SK-N-SH (cell line): ENCODE results near the gene FUS. TPM values are rescaled to one million over a fixed set of nuclear protein-coding genes. Genes with fewer than 3 reads are reported as not detected.

Experiments used
- CTCF ChIA-PET: fragments of 300-600, 350-600 bp; formaldehyde crosslinking; extraction: SDS; loops from one replicate; lab custom pipeline; 2021; lab: Yijun Ruan, JAX
- POLR2A ChIA-PET: fragments of 350-600 bp; sonication (Branson Sonifier 250); formaldehyde crosslinking; extraction: SDS; loops from one replicate; lab custom pipeline; 2020; ENCODE audit warnings: antibody characterized with exemption, inconsistent platforms; lab: Yijun Ruan, JAX
- DNase-seq: peaks from one replicate; pipeline ENCODE4 v3.0.0; 2012
- H2AFZ ChIP-seq: fragments of 200-600 bp; sonication (generic); 2 replicates; pipeline ENCODE4 v1.8.1; 2016; ENCODE audit warnings: antibody characterized with exemption, mild to moderate bottlenecking, low read depth
- H3F3A ChIP-seq: fragments of 200-600 bp; sonication (generic); replicated peaks from 2 replicates; pipeline ENCODE3; 2016; ENCODE audit warnings: antibody characterized with exemption, mild to moderate bottlenecking; ENCODE audit not compliant: insufficient read depth
- H3K27ac ChIP-seq, 2 experiments: fragments of 200-500 bp in 1 of 2; fragments of 200-600 bp in 1 of 2; sonication (Bioruptor generic) in 1 of 2; sonication (generic), shearing (Covaris generic) in 1 of 2; 2 replicates each; pipeline versions ENCODE4 v1.5.1 to v1.6.1; 2014 to 2016; ENCODE audit warnings: low read depth in 2 of 2, inconsistent platforms in 1 of 2, low read length in 1 of 2, mild to moderate bottlenecking in 1 of 2, mixed read lengths in 1 of 2
- H3K27me3 ChIP-seq: fragments of 200-600 bp; sonication (generic), shearing (Covaris generic); 2 replicates; pipeline ENCODE4 v1.6.1; 2016; ENCODE audit warnings: mixed run types; ENCODE audit not compliant: insufficient read depth
- H3K36me3 ChIP-seq, 2 experiments: fragments of 200-500 bp in 1 of 2; fragments of 200-600 bp in 1 of 2; sonication (Bioruptor generic) in 1 of 2; sonication (generic) in 1 of 2; replicated peaks in 1 of 2; 2 replicates each; pipeline versions ENCODE3 to v1.5.1; 2014 to 2016; ENCODE audit warnings: low read length in 1 of 2, mild to moderate bottlenecking in 1 of 2; ENCODE audit not compliant: insufficient read depth in 2 of 2, control insufficient read depth in 1 of 2
- H3K4me1 ChIP-seq, 2 experiments: fragments of 200-500 bp in 1 of 2; fragments of 200-600 bp in 1 of 2; sonication (Bioruptor generic) in 1 of 2; sonication (generic), shearing (Covaris generic) in 1 of 2; 2 replicates each; pipeline versions ENCODE4 v1.5.1 to v1.6.1; 2014 to 2016; ENCODE audit warnings: low read depth in 1 of 2, low read length in 1 of 2, mixed run types in 1 of 2; ENCODE audit not compliant: insufficient read depth in 2 of 2, control insufficient read depth in 1 of 2
- H3K4me2 ChIP-seq: fragments of 200-600 bp; sonication (generic), shearing (Covaris generic); 2 replicates; pipeline ENCODE4 v1.6.1; 2017; ENCODE audit warnings: mixed run types
- H3K4me3 ChIP-seq, 2 experiments: fragments of 200-500 bp in 1 of 2; fragments of 200-600 bp in 1 of 2; sonication (Bioruptor generic) in 1 of 2; sonication (generic), shearing (Covaris generic) in 1 of 2; 2 replicates each; pipeline versions ENCODE4 v1.5.1 to v1.8.1; 2014 to 2016; ENCODE audit warnings: low read depth in 2 of 2, inconsistent platforms in 1 of 2, low read length in 1 of 2, mild to moderate bottlenecking in 1 of 2, mixed read lengths in 1 of 2, moderate library complexity in 1 of 2
- H3K79me2 ChIP-seq: fragments of 200-600 bp; sonication (generic); 2 replicates; pipeline ENCODE4 v1.8.1; 2017; ENCODE audit warnings: mild to moderate bottlenecking; ENCODE audit not compliant: insufficient read depth
- H3K9ac ChIP-seq: fragments of 200-600 bp; sonication (generic); 2 replicates; pipeline ENCODE4 v1.6.1; 2017; ENCODE audit warnings: mixed run types
- H3K9me2 ChIP-seq: fragments of 200-600 bp; sonication (generic); 2 replicates; pipeline ENCODE4 v1.6.1; 2017; ENCODE audit warnings: mixed run types
- H3K9me3 ChIP-seq: fragments of 200-600 bp; sonication (generic); 2 replicates; pipeline ENCODE4 v1.6.1; 2017; ENCODE audit warnings: mixed run types, mild to moderate bottlenecking, moderate library complexity
- H4K20me1 ChIP-seq: fragments of 200-600 bp; sonication (generic); 2 replicates; pipeline ENCODE4 v1.6.1; 2017; ENCODE audit warnings: mild to moderate bottlenecking, mixed run types; ENCODE audit not compliant: insufficient read depth
- ELF1 ChIP-seq: IDR thresholded peaks from 2 replicates; pipeline ENCODE4 v1.4.0; 2012
- FOSL2 ChIP-seq: IDR thresholded peaks from 2 replicates; pipeline ENCODE4 v1.4.0; 2012; ENCODE audit warnings: low read depth, mild to moderate bottlenecking, moderate library complexity, borderline replicate concordance
- FOXM1 ChIP-seq: IDR thresholded peaks from 2 replicates; pipeline ENCODE4 v1.4.0; 2012; ENCODE audit warnings: low read depth, mild to moderate bottlenecking
- MEF2A ChIP-seq: IDR thresholded peaks from 2 replicates; pipeline ENCODE4 v1.4.0; 2012; ENCODE audit warnings: low read depth, borderline replicate concordance
- MXI1 ChIP-seq: IDR thresholded peaks from 2 replicates; pipeline ENCODE4 v1.6.1; 2012; ENCODE audit warnings: mild to moderate bottlenecking, low read depth, low read length, improper control_type of control experiment
- NFIC ChIP-seq: IDR thresholded peaks from 2 replicates; pipeline ENCODE4 v1.4.0; 2012; ENCODE audit warnings: borderline replicate concordance
- RAD21 ChIP-seq: IDR thresholded peaks from 2 replicates; pipeline ENCODE4 v1.6.1; 2012; ENCODE audit warnings: mild to moderate bottlenecking, low read length
- RCOR1 ChIP-seq: fragments of 150-350 bp; IDR thresholded peaks from 2 replicates; pipeline ENCODE4 v1.6.1; 2017; ENCODE audit warnings: antibody characterized with exemption, low read length
- TAF1 ChIP-seq: IDR thresholded peaks from 2 replicates; pipeline ENCODE4 v1.6.1; 2012; ENCODE audit warnings: low read depth, mild to moderate bottlenecking, low read length, moderate library complexity, borderline replicate concordance
- TCF12 ChIP-seq: IDR thresholded peaks from 2 replicates; pipeline ENCODE4 v1.4.0; 2012
- TEAD4 ChIP-seq: IDR thresholded peaks from 2 replicates; pipeline ENCODE4 v1.4.0; 2012; ENCODE audit warnings: mild to moderate bottlenecking, borderline replicate concordance; ENCODE audit not compliant: insufficient read depth
- WGBS: methylation state at CpG from one replicate; pipeline ENCODE4 v1.1.6; 2017; ENCODE audit warnings: low lambda C conversion rate; 5-methylcytosine and 5-hydroxymethylcytosine counted together
- polyA plus RNA-seq, 3 experiments: library from polyadenylated mRNA; depleted of rRNA; stranded (reverse); fragments of >200 nt; gene quantifications; 2 replicates each; pipeline ENCODE4 v1.2.3, GENCODE V29; 2012
- TF ChIP-seq, protein P1 (sequence below): IDR thresholded peaks from 2 replicates; pipeline ENCODE4 v1.6.1; 2012; ENCODE audit warnings: mild to moderate bottlenecking, low read depth, low read length, moderate library complexity

The FUS gene
- polyA plus RNA-seq, 1 of the 3 experiments (the other 2 are of a cell fraction), result 429 TPM

GRCh38 chr16:31142109-31143010, 37.6 kb upstream of the FUS start (continued):
- TF ChIP-seq, protein P1, sequence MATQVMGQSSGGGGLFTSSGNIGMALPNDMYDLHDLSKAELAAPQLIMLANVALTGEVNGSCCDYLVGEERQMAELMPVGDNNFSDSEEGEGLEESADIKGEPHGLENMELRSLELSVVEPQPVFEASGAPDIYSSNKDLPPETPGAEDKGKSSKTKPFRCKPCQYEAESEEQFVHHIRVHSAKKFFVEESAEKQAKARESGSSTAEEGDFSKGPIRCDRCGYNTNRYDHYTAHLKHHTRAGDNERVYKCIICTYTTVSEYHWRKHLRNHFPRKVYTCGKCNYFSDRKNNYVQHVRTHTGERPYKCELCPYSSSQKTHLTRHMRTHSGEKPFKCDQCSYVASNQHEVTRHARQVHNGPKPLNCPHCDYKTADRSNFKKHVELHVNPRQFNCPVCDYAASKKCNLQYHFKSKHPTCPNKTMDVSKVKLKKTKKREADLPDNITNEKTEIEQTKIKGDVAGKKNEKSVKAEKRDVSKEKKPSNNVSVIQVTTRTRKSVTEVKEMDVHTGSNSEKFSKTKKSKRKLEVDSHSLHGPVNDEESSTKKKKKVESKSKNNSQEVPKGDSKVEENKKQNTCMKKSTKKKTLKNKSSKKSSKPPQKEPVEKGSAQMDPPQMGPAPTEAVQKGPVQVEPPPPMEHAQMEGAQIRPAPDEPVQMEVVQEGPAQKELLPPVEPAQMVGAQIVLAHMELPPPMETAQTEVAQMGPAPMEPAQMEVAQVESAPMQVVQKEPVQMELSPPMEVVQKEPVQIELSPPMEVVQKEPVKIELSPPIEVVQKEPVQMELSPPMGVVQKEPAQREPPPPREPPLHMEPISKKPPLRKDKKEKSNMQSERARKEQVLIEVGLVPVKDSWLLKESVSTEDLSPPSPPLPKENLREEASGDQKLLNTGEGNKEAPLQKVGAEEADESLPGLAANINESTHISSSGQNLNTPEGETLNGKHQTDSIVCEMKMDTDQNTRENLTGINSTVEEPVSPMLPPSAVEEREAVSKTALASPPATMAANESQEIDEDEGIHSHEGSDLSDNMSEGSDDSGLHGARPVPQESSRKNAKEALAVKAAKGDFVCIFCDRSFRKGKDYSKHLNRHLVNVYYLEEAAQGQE, result no peak
- TF ChIP-seq FOXM1 (no peak), TCF12 (peak; percentile 25; the same call in 1 of the 2 replicates), TEAD4 (no peak), FOSL2 (no peak), NFIC (no peak), RCOR1 (0 out of 2 replicates have a peak, but pooled peaks have one; percentile 31), RAD21 (peak; percentile 74), MXI1 (peak; percentile 89), ELF1 (peak; percentile 39)

DNA sequence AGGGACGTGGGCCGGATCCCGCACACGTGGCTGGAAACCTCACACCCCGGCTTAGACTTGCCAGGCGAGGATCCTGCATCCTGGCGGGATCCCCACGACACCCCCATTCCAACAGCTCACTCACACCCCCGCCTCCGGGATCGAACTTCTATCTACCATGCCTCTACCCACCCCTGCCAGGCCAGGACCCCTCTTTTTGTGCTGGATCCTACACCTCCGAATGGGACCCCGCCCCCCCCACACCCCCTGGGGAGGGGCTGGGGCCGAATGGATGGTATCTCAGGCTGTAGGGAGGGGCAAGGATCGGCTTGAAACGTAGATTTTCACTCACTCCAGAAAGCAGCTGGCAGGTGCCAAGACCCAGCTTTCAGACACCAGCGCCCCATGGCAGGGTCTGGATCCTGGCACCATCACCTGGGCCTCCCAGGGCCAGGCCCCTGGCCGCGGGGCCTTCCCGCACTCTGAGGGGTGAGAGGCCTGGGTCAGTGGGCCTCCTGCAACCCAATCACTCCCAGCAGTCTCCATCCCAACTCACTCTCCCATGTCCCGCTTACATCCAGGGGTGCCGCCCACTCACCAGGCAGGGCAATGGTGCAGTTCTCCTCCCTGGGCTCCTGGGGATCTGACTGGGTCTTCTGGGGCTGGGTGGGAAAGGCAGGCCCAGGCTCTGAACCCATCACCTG, 36.8 kb upstream of the FUS start:
- TF ChIP-seq TAF1 (no peak), MEF2A (no peak)
- H3K27me3 ChIP-seq, result no peaks in the 10 kb centered on the region
- DNase-seq, result peak; percentile 14
- peak overlapping the region; percentile 95; the same call in 1 of the 2 replicates for H2AFZ ChIP-seq
- no peaks in the 10 kb centered on the region for H3K79me2 ChIP-seq
- ChIA-PET CTCF (interaction anchor here (0.6 to 4.6 kb wide), 40 partner anchors 9 to 326 kb away, joined by 3 to 38 read pairs (median 6); partner anchors contain the start of genes ARMC5, BCKDK, FUS and HSD3B7), POLR2A (interaction anchor here (0.7 to 2.7 kb wide), 6 partner anchors 10 to 317 kb away, joined by 3 to 43 read pairs (median 11); partner anchors contain the start of genes ARMC5, FUS, KAT8 and ZNF646)
- peak overlapping the region; percentile 67; the same call in 1 of the 2 replicates for H3K4me2 ChIP-seq
- no peaks in the 10 kb centered on the region for H3K36me3 ChIP-seq
- H3K9me3 ChIP-seq, result no peaks in the 10 kb centered on the region
- no peak overlapping the region for H3K27ac ChIP-seq
- peaks cover 10% of the 10 kb centered on the region for H3F3A ChIP-seq
- WGBS, result 92% methylated on average over 9 of the region's 22 CpGs
- no peaks in the 10 kb centered on the region for H4K20me1 ChIP-seq
- H3K4me3 ChIP-seq, result peak overlapping the region in 1 of 2 experiments; percentile 46; a peak in 1 of 4 replicates
- no peaks in the 10 kb centered on the region for H3K9me2 ChIP-seq
- H3K4me1 ChIP-seq, result peaks cover 12 to 22% of the 10 kb centered on the region in 2 experiments; a peak in 2 of 4 replicates
- no peak overlapping the region for H3K9ac ChIP-seq
